HG03097 (cell line): Measurements from ENCODE around the gene USP2.

Experiments
- ATAC-seq: cut with Tn5 transposase; IDR thresholded peaks from one replicate; pipeline ENCODE4 v1.9.1; 2021; ENCODE audit not compliant: unreplicated experiment, low FRiP score

Gene USP2

DNA sequence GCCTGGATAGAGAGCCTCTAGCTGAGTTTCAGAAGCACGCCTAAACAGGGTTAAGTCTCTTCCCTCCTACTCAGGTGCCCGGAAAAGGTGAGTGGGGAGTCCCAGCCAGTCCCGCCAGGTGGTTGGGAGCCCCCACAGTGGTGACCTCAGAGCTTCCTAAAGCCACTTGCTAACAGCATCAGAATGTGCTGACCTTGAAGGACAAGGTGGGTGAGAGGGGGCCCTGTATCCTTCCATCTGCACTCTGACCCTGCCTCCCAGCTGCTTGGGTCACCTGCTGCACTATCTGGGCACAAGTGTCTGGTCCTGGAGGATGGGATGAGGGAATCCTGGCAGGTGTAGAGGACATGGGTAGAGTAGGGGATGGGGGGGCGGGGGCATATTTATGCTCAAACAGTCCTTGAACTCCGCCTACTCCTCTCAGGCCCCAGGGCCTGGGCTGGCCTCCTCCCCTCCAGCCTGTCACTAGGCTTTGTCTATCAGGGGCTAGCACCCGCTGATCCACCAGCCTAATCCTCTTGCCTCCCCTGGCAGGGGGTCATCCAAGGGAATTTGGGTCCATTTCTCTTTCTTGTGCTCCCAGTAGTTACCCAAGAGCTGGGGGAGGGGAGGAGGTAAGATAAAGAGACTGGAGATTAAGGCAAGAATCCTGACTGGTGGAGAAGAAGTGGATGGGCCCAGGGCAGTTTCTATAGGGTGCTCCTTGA, 3.4 kb downstream of the USP2 start:
- no peak for ATAC-seq

- no peak for ATAC-seq
Measured at GRCh38 chr11:119377112-119377901, 4.2 kb downstream of the USP2 start.

GRCh38 chr11:119376197-119376847, 5.2 kb downstream of the USP2 start:
- ATAC-seq: no peak

DNA sequence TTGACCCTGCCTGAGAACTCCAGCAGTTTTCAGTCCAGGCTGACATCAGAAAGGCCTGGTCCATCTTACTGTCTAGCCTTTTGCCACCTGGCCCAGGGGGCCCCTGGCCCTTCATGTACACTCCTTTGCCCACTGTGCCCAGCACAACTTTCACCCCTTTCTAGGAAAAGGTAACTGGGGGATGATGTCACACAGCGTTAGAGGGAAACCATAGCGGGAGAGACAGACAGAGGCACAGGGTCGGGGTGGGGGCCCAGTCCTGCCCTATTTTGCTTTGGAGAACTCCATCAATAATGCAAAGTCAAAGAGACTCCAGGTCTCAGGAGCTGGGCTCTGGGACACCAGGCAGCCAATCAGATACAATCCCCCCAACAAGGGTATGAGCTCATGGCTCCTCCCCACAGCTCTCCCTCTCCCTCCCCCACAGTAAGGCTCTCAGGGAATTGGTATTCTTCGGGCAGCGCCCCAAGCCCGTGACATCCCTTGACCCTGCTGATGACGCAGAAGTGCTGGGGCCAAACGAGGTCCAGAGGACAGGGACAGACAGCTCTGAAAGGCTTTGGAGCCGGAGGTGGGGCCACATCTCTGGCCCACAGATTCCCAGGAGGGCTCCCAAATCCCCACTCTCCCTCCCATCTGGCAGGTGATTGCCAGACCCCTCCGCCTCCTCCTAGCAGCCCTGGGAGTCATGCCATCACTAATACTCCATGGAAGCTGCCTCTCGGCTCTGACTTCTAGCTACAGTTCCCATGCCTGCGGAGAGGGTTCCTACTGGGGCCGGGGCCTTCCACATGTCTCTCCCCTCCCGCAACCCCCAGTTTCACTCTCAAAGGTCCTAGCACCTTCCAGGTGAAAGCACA, 5.9 kb downstream of the USP2 start:
- no peak for ATAC-seq

DNA sequence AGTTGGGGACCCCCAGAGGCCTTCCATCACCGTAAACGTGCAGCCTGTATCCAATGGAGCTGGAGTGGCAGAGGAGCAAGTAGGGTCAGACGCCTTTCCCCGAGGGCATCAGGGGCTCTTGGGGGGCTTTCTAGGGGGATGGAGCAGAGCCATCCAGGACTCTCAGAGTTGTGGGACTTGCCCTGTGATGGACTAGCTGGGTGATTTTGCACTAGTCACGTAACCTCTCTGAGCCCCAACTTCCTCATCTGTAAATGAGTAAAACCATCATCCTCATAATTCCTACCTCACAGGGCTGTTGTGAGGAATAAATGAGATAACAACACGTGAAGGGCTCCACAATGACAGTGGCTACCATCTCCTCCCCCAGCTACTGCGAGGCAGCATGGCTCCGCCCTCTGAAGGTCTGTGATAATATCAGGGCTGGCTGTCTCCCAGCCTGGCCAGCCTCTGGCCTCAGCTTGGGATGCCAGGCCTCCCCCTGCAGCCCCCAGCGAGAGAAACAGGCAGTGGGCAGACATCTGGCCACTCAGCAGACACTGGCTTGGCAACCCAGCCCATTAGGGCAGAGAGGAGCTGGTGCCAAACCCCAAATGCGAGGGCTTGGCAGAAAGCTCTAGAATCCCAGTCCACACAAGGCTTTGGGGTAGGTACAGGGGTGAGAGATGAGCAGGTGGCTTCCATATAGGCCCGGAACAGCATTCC, 6.7 kb downstream of the USP2 start:
- no peak for ATAC-seq

DNA sequence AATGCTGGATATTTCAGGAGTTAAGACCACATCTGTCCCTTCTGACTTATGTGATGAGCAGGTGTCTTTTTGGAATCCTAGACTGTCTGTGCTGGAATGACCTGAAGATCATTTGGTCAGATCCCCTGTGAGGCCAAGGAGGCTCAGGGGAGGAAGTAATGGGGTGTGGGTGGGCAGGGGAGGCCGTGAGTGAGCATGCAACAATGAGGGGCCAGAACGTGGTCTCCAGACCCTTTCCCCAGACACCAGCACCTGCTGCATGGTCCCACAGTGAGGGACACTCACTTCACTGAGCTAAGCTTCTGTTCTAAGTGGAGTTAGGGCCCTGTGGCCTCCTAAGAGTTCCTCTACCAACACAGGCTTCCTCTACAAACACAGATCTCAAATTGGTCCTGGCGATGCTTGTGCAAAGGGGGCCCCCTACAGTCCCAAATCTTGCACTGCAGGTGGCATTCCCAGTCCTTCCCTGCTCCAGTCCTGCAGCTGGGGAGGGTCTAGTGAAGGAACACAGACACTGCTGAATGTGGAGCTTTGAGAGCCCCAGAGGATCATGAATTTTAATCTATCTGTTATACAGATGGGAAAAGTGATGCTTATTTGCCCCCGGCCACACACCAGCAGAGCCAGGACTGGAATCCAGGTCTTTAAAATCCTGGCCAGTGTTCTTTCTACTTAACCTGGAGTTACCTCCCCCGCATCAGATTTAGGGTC, 7.4 kb downstream of the USP2 start:
- no peak for ATAC-seq

- ATAC-seq: no peak
Measured at GRCh38 chr11:119373059-119373920, 8.2 kb downstream of the USP2 start.

DNA sequence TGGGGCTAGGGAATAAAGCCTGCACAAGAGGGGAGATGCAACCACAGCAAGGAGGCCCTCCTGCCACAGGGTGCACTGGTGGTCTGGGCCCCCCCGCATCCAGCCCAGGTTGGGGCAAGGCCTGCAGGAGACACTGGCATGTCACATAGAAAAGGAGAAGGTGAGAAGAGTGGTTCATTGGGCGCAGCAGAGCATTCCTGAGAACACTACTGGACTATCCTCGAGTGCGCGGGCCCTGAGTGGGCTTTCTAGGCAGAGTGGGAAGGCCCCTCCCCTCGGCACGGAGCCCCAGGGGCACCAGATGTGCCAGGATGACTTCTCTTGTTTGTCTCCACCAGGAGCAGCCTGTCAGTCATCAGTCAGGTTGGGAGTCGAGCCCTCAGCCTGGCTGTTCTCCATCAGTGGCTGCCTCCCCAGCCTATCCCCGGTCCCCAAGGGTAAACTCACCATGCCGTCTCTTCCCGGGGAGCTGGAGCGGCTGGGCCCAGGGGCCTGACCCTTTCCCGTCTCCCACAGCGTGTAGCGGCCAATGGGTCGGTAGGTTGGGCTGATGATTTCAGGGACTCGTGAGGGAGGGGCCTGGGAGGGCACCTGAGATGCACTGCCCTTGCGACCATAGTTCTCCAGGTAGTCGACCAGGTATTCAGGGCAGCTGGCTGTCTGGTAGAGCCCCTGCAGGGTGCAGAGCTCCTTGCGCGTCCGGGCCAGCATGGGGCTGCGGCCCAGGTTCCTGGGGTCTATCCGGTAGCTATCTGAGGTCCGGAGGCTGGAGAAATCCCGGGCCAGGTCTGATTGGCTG, 9.0 kb downstream of the USP2 start:
- ATAC-seq: no peak

DNA sequence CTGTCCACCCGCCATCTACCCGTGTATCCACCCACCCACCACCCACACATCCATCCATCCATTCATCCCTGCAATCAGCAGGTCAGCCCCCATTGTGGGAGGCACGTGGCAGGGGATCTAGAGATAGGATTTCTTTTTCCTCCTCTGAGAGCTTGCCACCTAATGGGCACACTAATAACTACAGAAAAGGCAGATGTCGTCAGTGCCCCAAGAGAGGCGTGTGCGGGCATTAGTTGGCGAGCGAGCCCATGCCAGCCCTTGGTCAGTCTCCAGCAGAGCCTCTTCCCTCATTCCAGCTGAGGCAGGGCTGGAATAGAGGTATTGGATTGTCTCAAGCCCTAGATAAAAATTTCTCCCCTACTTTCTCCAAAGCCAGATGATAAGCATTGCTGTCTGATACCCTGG, 9.7 kb downstream of the USP2 start:
- ATAC-seq: no peak

- ATAC-seq: no peak
Measured at GRCh38 chr11:119371067-119371601, 10.4 kb downstream of the USP2 start.

DNA sequence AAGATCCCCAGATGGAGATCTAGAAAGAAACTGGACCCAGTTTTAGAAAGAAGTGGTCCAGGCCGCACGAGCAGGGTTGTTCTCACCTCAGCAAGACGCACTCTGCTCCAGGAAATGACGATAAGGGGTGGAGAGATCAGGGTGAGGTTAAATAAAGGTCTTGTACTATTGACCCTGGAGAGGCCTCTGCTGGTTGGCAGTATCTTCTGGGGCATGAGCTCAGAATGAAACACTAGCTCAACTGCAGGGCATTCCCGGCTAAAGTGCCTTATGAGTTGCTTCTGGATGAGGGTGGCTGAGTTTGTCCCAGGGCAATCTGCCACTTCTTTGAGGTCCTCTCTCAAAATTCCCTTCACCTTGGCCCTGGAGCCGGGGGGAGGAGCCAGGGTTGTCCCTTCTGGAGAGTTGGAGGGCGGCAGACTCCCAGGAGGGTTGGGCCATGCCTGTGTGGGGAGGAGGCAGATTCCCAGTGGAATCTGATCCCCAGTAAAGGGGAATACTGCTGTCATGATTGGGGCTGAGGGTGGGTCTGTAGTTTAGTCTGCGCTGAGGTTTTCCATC, 10.9 kb downstream of the USP2 start:
- ATAC-seq: no peak

DNA sequence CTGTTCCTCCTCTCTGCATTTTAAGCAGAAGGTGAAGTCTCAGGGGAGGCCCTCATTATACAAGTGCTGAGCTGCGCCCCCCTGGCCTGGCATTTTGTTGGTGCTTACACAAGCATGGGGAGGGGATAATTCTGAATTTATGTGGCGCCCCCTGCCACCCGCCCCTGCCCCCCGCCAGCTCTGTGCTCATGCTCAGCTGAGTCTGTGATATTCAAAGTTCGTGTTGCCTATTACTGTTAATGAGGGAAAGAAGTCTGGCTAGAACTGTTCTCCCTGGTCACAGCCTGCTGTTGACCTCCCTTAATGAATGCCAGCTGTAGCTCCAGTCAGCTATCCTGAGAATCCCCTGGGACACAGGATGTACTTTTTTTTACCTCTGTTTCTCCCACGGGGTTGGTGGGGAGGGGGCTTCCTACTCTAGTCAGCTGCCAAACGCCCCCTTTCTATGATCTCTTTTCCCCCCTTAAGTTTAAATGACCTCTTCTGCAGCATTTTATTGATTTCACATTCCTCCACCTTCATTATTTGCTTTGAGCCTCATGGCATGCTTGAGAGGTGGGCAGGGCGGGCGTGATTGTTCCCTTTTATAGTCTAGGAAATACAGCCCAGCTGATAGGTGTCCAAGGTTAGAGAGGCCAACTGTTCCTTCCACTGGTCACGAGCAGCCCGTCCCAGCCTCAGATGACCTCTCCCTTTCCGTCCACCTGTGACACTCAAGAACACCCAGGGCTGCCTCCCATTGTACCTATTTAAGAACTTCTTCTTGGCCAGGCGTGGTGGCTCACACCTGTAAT, 12.2 kb downstream of the USP2 start:
- ATAC-seq: no peak

DNA sequence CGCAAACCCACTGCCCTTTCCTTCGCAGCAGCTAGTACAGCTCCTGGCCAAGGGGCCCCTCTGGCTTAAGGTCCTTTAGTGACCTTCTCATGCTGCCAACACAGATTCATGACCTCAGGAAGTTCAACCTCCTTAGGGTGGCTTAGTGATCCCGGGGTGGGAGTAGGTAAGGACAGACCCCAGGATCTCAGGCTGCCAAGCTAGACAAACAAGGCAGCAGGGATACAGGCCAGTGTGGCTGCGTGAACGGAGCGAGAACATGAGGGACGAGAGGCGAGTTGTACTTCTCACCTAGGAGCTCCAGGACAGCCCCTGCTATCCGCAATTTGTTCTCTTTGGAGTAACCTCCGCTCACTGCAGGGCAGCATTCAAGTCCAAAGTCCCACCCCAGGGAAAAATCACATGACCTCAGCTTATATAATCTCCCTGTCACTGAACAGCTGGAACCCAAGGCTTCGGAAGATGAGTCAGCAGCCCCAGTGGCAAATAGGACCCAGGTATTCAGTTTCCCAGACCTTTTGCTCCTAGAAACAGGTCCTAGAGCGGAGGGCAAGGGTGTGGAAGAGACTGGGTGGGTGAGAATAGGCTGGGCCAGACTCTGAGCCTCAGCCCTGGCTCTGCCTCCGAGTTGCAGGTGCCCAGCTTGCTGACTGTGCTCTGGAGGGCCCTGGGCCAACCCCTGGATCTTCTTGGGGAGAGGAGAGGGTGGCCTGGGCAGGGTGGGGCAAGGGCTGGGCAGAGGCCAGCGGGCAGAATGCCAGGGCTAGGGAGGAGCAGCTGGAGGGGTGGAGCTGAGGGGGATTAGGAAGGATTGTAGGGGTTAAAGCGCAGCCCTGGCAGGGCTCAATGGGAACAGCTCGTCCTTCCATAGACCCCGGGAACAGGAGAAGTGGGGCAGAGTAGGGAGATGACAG, 13.1 kb downstream of the USP2 start:
- no peak for ATAC-seq

GRCh38 chr11:119367661-119368120, 13.8 kb downstream of the USP2 start:
- no peak for ATAC-seq
